ENCODE data around the gene ADARB2.

- TF ChIP-seq, protein P1, sequence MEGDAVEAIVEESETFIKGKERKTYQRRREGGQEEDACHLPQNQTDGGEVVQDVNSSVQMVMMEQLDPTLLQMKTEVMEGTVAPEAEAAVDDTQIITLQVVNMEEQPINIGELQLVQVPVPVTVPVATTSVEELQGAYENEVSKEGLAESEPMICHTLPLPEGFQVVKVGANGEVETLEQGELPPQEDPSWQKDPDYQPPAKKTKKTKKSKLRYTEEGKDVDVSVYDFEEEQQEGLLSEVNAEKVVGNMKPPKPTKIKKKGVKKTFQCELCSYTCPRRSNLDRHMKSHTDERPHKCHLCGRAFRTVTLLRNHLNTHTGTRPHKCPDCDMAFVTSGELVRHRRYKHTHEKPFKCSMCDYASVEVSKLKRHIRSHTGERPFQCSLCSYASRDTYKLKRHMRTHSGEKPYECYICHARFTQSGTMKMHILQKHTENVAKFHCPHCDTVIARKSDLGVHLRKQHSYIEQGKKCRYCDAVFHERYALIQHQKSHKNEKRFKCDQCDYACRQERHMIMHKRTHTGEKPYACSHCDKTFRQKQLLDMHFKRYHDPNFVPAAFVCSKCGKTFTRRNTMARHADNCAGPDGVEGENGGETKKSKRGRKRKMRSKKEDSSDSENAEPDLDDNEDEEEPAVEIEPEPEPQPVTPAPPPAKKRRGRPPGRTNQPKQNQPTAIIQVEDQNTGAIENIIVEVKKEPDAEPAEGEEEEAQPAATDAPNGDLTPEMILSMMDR (IDR thresholded peaks at IDR 0.05) = no peak
- TF ChIP-seq ZFX (IDR thresholded peaks at IDR 0.05; ENCODE audit: borderline replicate concordance) = no peak
Observed at GRCh38 chr10:1418031-1418550, 319.2 kb downstream of the ADARB2 start.
